Erythroblast (primary cell): ENCODE measurements around the gene SCFD2.

ENCODE experiments used
- GATA1 ChIP-seq: IDR thresholded peaks from 2 replicates; pipeline ENCODE4 v1.6.1; 2011; ENCODE audit warnings: low read depth, mild to moderate bottlenecking, control low read depth, low read length, moderate library complexity
- POLR2A ChIP-seq: IDR thresholded peaks from 2 replicates; pipeline ENCODE4 v1.6.1; 2011; ENCODE audit warnings: mild to moderate bottlenecking, low read length

DNA sequence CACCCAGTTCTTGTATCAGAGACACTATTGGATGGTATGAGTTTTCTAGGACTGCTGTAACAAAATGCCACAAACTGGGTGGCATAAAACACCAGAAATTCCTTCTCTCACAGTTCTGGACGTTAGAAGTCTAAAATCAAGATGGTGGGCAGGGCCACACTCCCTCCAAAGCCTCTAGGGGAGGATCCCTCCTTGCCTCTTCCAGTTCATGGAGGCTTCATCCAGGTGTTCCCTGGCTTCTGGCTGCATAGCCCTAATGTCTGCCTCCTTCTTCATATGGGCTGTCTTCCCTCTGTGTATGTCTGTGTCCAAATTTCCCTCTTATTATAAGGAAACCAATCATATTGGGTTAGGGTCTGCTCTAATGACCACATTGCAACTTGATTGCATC, 542.2 kb downstream of the SCFD2 start:
- no peak for TF ChIP-seq POLR2A
- no peak for TF ChIP-seq GATA1
